Mammary epithelial cell (primary cell): ENCODE data around the gene CNTNAP4.

Experiments used
- CTCF ChIP-seq, 2 donors: IDR thresholded peaks in 1 of 2; conservative IDR thresholded peaks in 1 of 2; 2 replicates each; pipeline ENCODE4 v1.5.1; 2011 to 2012; ENCODE audit warnings: inconsistent platforms in 2 of 2, low read length in 2 of 2, mild to moderate bottlenecking in 2 of 2, control low read depth in 1 of 2, low read depth in 1 of 2; ENCODE audit not compliant: insufficient read depth in 1 of 2; ENCODE audit errors: extremely low read depth in 1 of 2
- EZH2 ChIP-seq: IDR thresholded peaks from 2 replicates; pipeline ENCODE4 v1.6.1; 2012; ENCODE audit warnings: low read length, inconsistent platforms, borderline replicate concordance

- no peak for TF ChIP-seq CTCF (conservative IDR thresholded peaks at IDR 0.05 in 1 of 2, IDR thresholded peaks at IDR 0.05 in 1 of 2; ENCODE audit: extremely low read depth in 1 of 2, insufficient read depth in 1 of 2, low read depth in 1 of 2, low read length in 2 of 2)
- no peak for TF ChIP-seq EZH2
Measured at GRCh38 chr16:76311260-76311659, 34.1 kb downstream of the CNTNAP4 start.
